Prostate gland (tissue), 1 donor: ENCODE measurements around the gene FAM168A.

Source experiments
- POLR2A ChIP-seq: fragments of 450-650 bp; IDR thresholded peaks from one replicate; pipeline ENCODE4 v1.6.1; 2016; ENCODE audit warnings: antibody characterized with exemption, mild to moderate bottlenecking
- POLR2AphosphoS5 ChIP-seq: sonication (generic); formaldehyde crosslinking; IDR thresholded peaks from one replicate; pipeline ENCODE4 v1.6.1; 2017; ENCODE audit warnings: antibody characterized with exemption

- TF ChIP-seq POLR2A (no peak), POLR2AphosphoS5 (no peak)
Observed at GRCh38 chr11:73591743-73592142, 6.2 kb downstream of the FAM168A start.
